Spleen (tissue), 7 donors: ENCODE data around the gene KIF26B.

ENCODE experiments used
- POLR2A ChIP-seq, 3 donors: fragments of 450-650 bp; IDR thresholded peaks; one replicate each; pipeline ENCODE4 v1.5.1; 2017; ENCODE audit warnings: antibody characterized with exemption in 3 of 3, mild to moderate bottlenecking in 1 of 3
- TF ChIP-seq, protein P1 (sequence below), 11 experiments: fragments of 200-600 bp in 7 of 11; fragments of 450-650 bp in 4 of 11; sonication (generic) in 4 of 11; IDR thresholded peaks in 8 of 11; conservative IDR thresholded peaks in 3 of 11; 1 replicate in 7 of 11; 2 replicates in 4 of 11; pipeline versions ENCODE4 v1.4.0 to v1.8.0; 2016 to 2021; ENCODE audit warnings: antibody characterized with exemption in 11 of 11, inconsistent platforms in 4 of 11, mild to moderate bottlenecking in 1 of 11
- donor health status: DM: no; HTN: no; CAD: no; lungs with moderate emphysema.
- donor health status: DM: no; HTN: no; CAD: no.
- donor health status: DM: no; HTN: no; CAD: no.

DNA sequence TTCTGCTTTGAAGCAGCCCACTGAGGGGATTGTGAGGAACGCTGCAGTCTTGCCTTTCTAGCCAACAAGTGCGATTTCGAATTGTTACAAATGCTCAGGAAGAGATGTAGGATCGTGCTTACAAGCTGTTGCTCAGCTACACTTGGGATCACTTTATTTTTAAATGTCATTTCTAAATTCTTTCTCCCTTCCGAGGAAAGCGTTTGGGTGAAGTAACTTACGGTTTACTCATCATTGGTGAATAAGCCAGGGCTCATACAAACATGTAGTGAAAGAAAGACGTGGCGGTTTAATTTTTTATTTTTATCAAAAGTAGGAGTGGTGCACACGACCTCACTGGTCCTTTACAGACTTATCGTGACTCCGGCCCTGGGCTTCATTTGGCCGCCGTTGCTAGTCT lies 386.6 kb downstream of the KIF26B start:
- TF ChIP-seq, protein P1, sequence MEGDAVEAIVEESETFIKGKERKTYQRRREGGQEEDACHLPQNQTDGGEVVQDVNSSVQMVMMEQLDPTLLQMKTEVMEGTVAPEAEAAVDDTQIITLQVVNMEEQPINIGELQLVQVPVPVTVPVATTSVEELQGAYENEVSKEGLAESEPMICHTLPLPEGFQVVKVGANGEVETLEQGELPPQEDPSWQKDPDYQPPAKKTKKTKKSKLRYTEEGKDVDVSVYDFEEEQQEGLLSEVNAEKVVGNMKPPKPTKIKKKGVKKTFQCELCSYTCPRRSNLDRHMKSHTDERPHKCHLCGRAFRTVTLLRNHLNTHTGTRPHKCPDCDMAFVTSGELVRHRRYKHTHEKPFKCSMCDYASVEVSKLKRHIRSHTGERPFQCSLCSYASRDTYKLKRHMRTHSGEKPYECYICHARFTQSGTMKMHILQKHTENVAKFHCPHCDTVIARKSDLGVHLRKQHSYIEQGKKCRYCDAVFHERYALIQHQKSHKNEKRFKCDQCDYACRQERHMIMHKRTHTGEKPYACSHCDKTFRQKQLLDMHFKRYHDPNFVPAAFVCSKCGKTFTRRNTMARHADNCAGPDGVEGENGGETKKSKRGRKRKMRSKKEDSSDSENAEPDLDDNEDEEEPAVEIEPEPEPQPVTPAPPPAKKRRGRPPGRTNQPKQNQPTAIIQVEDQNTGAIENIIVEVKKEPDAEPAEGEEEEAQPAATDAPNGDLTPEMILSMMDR (IDR thresholded peaks at IDR 0.05 in 8 of 11, conservative IDR thresholded peaks at IDR 0.05 in 3 of 11) = no peak
- no peak for TF ChIP-seq POLR2A (IDR thresholded peaks at IDR 0.05)
